ENCODE measurements around the gene GALNT2.

DNA sequence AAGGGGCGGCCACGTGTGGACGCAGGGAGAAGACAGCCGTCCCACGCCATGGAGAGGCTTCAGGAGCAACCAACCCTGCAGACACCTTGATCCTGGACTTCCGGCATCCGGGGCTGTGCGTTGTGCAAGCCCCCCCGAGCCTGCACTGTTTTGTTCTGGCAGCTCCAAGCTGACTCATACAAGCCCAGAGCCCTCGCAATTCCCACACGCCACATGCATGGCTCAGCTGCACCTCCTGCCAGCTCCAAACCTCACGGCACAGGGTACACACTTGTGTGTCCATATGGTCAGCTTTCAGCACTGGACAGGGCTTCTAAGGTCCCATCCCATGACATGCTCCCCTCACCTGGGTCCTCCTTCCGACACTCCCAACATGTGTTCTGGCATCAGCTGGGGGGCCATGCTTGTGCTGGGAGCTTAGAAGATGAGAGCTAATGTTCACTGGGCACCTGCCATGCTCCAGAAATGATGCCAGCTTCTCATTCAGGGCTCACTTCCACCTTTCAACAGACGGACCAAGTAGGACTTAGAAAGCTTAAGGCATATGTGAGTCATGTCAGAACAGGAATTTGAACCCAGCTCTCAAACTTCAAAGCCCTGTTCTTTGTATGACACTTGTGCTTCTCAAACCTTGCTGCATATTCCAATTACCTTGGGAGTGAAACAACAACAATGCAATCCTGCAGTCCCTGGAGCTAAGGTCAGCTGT, 221.8 kb downstream of the GALNT2 start:
- TF ChIP-seq POLR2A (IDR thresholded peaks at IDR 0.05): no peak
- TF ChIP-seq, protein P1, sequence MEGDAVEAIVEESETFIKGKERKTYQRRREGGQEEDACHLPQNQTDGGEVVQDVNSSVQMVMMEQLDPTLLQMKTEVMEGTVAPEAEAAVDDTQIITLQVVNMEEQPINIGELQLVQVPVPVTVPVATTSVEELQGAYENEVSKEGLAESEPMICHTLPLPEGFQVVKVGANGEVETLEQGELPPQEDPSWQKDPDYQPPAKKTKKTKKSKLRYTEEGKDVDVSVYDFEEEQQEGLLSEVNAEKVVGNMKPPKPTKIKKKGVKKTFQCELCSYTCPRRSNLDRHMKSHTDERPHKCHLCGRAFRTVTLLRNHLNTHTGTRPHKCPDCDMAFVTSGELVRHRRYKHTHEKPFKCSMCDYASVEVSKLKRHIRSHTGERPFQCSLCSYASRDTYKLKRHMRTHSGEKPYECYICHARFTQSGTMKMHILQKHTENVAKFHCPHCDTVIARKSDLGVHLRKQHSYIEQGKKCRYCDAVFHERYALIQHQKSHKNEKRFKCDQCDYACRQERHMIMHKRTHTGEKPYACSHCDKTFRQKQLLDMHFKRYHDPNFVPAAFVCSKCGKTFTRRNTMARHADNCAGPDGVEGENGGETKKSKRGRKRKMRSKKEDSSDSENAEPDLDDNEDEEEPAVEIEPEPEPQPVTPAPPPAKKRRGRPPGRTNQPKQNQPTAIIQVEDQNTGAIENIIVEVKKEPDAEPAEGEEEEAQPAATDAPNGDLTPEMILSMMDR (IDR thresholded peaks at IDR 0.05): no peak
